Measurements from ENCODE around the gene NCOA7. TPM values are rescaled to one million over a fixed set of nuclear protein-coding genes. Genes with fewer than 3 reads are reported as not detected.
A peak's percentile ranks its signal among the peaks of the same experiment; 100 is the strongest.

NCOA7 gene
- total RNA-seq, 1 experiment from 2014 or later, result 34.2 TPM

GRCh38 chr6:125751334-125751916, 39.3 kb upstream of the NCOA7 start:
- Histone ChIP-seq H3K9me3 (ENCODE audit: low read length) (no peaks in the 10 kb centered on the region), H3K9me2 (replicated peaks; ENCODE audit: insufficient read depth, low read length) (no peaks in the 10 kb centered on the region), H3K4me2 (ENCODE audit: low read depth, low read length, poor library complexity, severe bottlenecking) (peak overlapping the region; percentile 90), H2AFZ (ENCODE audit: low read length) (no peak overlapping the region), H3K27ac (ENCODE audit: low read length) (no peak overlapping the region), H4K20me1 (ENCODE audit: insufficient read depth, low read depth, low read length) (no peaks in the 10 kb centered on the region), H3K27me3 (ENCODE audit: low read length) (no peaks in the 10 kb centered on the region), H3K4me1 (ENCODE audit: low read length) (peaks cover 48% of the 10 kb centered on the region), H3K9ac (ENCODE audit: low read length) (no peak overlapping the region), H3K79me2 (ENCODE audit: low read length) (no peaks in the 10 kb centered on the region), H3K36me3 (ENCODE audit: insufficient read depth, low read length) (no peaks in the 10 kb centered on the region), H3K4me3 (ENCODE audit: low read length) (peak overlapping the region; percentile 75; the same call in 1 of the 2 replicates)
- no peak for DNase-seq

- Histone ChIP-seq H3K4me3 (ENCODE audit: low read length) (no peak overlapping the region), H3K9ac (ENCODE audit: low read length) (no peak overlapping the region), H3K27me3 (ENCODE audit: low read length) (no peaks in the 10 kb centered on the region), H3K4me2 (ENCODE audit: low read depth, low read length, poor library complexity, severe bottlenecking) (no peak overlapping the region), H2AFZ (ENCODE audit: low read length) (no peak overlapping the region), H3K4me1 (ENCODE audit: low read length) (peaks cover 37% of the 10 kb centered on the region), H3K9me3 (ENCODE audit: low read length) (no peaks in the 10 kb centered on the region), H4K20me1 (ENCODE audit: insufficient read depth, low read depth, low read length) (no peaks in the 10 kb centered on the region), H3K36me3 (ENCODE audit: insufficient read depth, low read length) (no peaks in the 10 kb centered on the region), H3K27ac (ENCODE audit: low read length) (no peak overlapping the region), H3K9me2 (replicated peaks; ENCODE audit: insufficient read depth, low read length) (no peaks in the 10 kb centered on the region), H3K79me2 (ENCODE audit: low read length) (no peaks in the 10 kb centered on the region)
- DNase-seq, result no peak
These were observed 38.0 kb upstream of the NCOA7 start for GRCh38 chr6:125752773-125753172.

- no peaks in the 10 kb centered on the region for H4K20me1 ChIP-seq (ENCODE audit: insufficient read depth, low read depth, low read length)
- peaks cover 31% of the 10 kb centered on the region for H3K4me1 ChIP-seq (ENCODE audit: low read length)
- H3K36me3 ChIP-seq (ENCODE audit: insufficient read depth, low read length), result no peaks in the 10 kb centered on the region
- H2AFZ ChIP-seq (ENCODE audit: low read length), result no peak overlapping the region
- H3K4me3 ChIP-seq (ENCODE audit: low read length), result no peak overlapping the region
- DNase-seq, result peak; percentile 60
- no peaks in the 10 kb centered on the region for H3K79me2 ChIP-seq (ENCODE audit: low read length)
- no peaks in the 10 kb centered on the region for H3K9me2 ChIP-seq (replicated peaks; ENCODE audit: insufficient read depth, low read length)
- no peak overlapping the region for H3K9ac ChIP-seq (ENCODE audit: low read length)
- no peaks in the 10 kb centered on the region for H3K27me3 ChIP-seq (ENCODE audit: low read length)
- no peaks in the 10 kb centered on the region for H3K9me3 ChIP-seq (ENCODE audit: low read length)
- H3K27ac ChIP-seq (ENCODE audit: low read length), result no peak overlapping the region
- H3K4me2 ChIP-seq (ENCODE audit: low read depth, low read length, poor library complexity, severe bottlenecking), result no peak overlapping the region
These were observed 37.4 kb upstream of the NCOA7 start for GRCh38 chr6:125753218-125753936.

GRCh38 chr6:125753937-125754259, 36.9 kb upstream of the NCOA7 start:
- no peaks in the 10 kb centered on the region for H3K79me2 ChIP-seq (ENCODE audit: low read length)
- H3K9me3 ChIP-seq (ENCODE audit: low read length), result no peaks in the 10 kb centered on the region
- no peaks in the 10 kb centered on the region for H4K20me1 ChIP-seq (ENCODE audit: insufficient read depth, low read depth, low read length)
- H3K9me2 ChIP-seq (replicated peaks; ENCODE audit: insufficient read depth, low read length), result no peaks in the 10 kb centered on the region
- peaks cover 26% of the 10 kb centered on the region for H3K4me1 ChIP-seq (ENCODE audit: low read length)
- no peak overlapping the region for H3K27ac ChIP-seq (ENCODE audit: low read length)
- H3K4me3 ChIP-seq (ENCODE audit: low read length), result no peak overlapping the region
- DNase-seq, result no peak
- H3K27me3 ChIP-seq (ENCODE audit: low read length), result no peaks in the 10 kb centered on the region
- no peak overlapping the region for H3K9ac ChIP-seq (ENCODE audit: low read length)
- H2AFZ ChIP-seq (ENCODE audit: low read length), result no peak overlapping the region
- no peaks in the 10 kb centered on the region for H3K36me3 ChIP-seq (ENCODE audit: insufficient read depth, low read length)
- H3K4me2 ChIP-seq (ENCODE audit: low read depth, low read length, poor library complexity, severe bottlenecking), result no peak overlapping the region

- Histone ChIP-seq H3K4me1 (ENCODE audit: low read length) (peaks cover 22% of the 10 kb centered on the region), H3K36me3 (ENCODE audit: insufficient read depth, low read length) (no peaks in the 10 kb centered on the region), H3K27ac (ENCODE audit: low read length) (no peak overlapping the region), H3K79me2 (ENCODE audit: low read length) (no peaks in the 10 kb centered on the region), H3K9ac (ENCODE audit: low read length) (no peak overlapping the region), H4K20me1 (ENCODE audit: insufficient read depth, low read depth, low read length) (no peaks in the 10 kb centered on the region), H3K4me3 (ENCODE audit: low read length) (no peak overlapping the region), H3K27me3 (ENCODE audit: low read length) (no peaks in the 10 kb centered on the region), H3K9me2 (replicated peaks; ENCODE audit: insufficient read depth, low read length) (no peaks in the 10 kb centered on the region), H3K9me3 (ENCODE audit: low read length) (no peaks in the 10 kb centered on the region), H3K4me2 (ENCODE audit: low read depth, low read length, poor library complexity, severe bottlenecking) (no peak overlapping the region), H2AFZ (ENCODE audit: low read length) (no peak overlapping the region)
- no peak for DNase-seq
These were observed 36.2 kb upstream of the NCOA7 start for GRCh38 chr6:125754566-125754965.

- Histone ChIP-seq H3K4me2 (ENCODE audit: low read depth, low read length, poor library complexity, severe bottlenecking) (no peak overlapping the region), H3K27ac (ENCODE audit: low read length) (no peak overlapping the region), H3K27me3 (ENCODE audit: low read length) (no peaks in the 10 kb centered on the region), H3K9ac (ENCODE audit: low read length) (no peak overlapping the region), H3K9me3 (ENCODE audit: low read length) (no peaks in the 10 kb centered on the region), H3K4me3 (ENCODE audit: low read length) (no peak overlapping the region), H3K9me2 (replicated peaks; ENCODE audit: insufficient read depth, low read length) (no peaks in the 10 kb centered on the region), H2AFZ (ENCODE audit: low read length) (no peak overlapping the region), H3K36me3 (ENCODE audit: insufficient read depth, low read length) (no peaks in the 10 kb centered on the region), H3K79me2 (ENCODE audit: low read length) (no peaks in the 10 kb centered on the region), H4K20me1 (ENCODE audit: insufficient read depth, low read depth, low read length) (no peaks in the 10 kb centered on the region), H3K4me1 (ENCODE audit: low read length) (peaks cover 3% of the 10 kb centered on the region; the same call in 1 of the 2 replicates)
- no peak for DNase-seq
These were observed 31.4 kb upstream of the NCOA7 start for GRCh38 chr6:125759184-125759902.

GRCh38 chr6:125759959-125760457, 30.8 kb upstream of the NCOA7 start:
- no peak overlapping the region for H2AFZ ChIP-seq (ENCODE audit: low read length)
- H3K9me2 ChIP-seq (replicated peaks; ENCODE audit: insufficient read depth, low read length), result no peaks in the 10 kb centered on the region
- no peaks in the 10 kb centered on the region for H3K9me3 ChIP-seq (ENCODE audit: low read length)
- no peaks in the 10 kb centered on the region for H4K20me1 ChIP-seq (ENCODE audit: insufficient read depth, low read depth, low read length)
- peaks cover 3% of the 10 kb centered on the region; the same call in 1 of the 2 replicates for H3K4me1 ChIP-seq (ENCODE audit: low read length)
- no peak overlapping the region for H3K4me2 ChIP-seq (ENCODE audit: low read depth, low read length, poor library complexity, severe bottlenecking)
- no peak overlapping the region for H3K4me3 ChIP-seq (ENCODE audit: low read length)
- H3K27me3 ChIP-seq (ENCODE audit: low read length), result no peaks in the 10 kb centered on the region
- H3K79me2 ChIP-seq (ENCODE audit: low read length), result no peaks in the 10 kb centered on the region
- H3K36me3 ChIP-seq (ENCODE audit: insufficient read depth, low read length), result no peaks in the 10 kb centered on the region
- H3K9ac ChIP-seq (ENCODE audit: low read length), result no peak overlapping the region
- no peak overlapping the region for H3K27ac ChIP-seq (ENCODE audit: low read length)
- no peak for DNase-seq

- no peaks in the 10 kb centered on the region for H3K79me2 ChIP-seq (ENCODE audit: low read length)
- H3K9me3 ChIP-seq (ENCODE audit: low read length), result no peaks in the 10 kb centered on the region
- no peak for DNase-seq
- no peak overlapping the region for H3K27ac ChIP-seq (ENCODE audit: low read length)
- H3K4me2 ChIP-seq (ENCODE audit: low read depth, low read length, poor library complexity, severe bottlenecking), result no peak overlapping the region
- H3K36me3 ChIP-seq (ENCODE audit: insufficient read depth, low read length), result no peaks in the 10 kb centered on the region
- no peaks in the 10 kb centered on the region for H3K27me3 ChIP-seq (ENCODE audit: low read length)
- peaks cover 3% of the 10 kb centered on the region; the same call in 1 of the 2 replicates for H3K4me1 ChIP-seq (ENCODE audit: low read length)
- no peaks in the 10 kb centered on the region for H4K20me1 ChIP-seq (ENCODE audit: insufficient read depth, low read depth, low read length)
- no peak overlapping the region for H3K9ac ChIP-seq (ENCODE audit: low read length)
- no peaks in the 10 kb centered on the region for H3K9me2 ChIP-seq (replicated peaks; ENCODE audit: insufficient read depth, low read length)
- no peak overlapping the region for H2AFZ ChIP-seq (ENCODE audit: low read length)
- no peak overlapping the region for H3K4me3 ChIP-seq (ENCODE audit: low read length)
These were observed 26.6 kb upstream of the NCOA7 start for GRCh38 chr6:125764121-125764671.
